ENCODE results near the gene ZNF282.

The ZNF282 gene

DNA sequence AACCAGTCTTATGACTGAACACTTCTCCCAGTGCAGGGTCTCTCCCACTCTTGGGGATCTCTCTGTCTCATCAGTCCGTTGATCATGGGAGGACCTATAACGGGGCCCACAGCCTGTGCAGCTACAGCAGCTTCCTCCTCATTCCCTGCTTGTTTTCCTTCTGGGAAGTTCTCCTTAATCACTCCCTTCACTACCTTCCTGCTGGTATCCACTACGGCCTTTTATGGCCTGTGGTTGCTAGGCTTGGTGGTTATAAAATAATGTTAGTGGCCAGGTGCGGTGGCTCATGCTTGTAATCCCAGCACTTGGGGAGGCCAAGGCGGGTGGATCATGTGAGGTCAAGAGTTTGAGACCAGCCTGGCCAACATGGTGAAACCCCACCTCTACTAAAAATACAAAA lies 3.5 kb upstream of the ZNF282 start:
- H3K79me2 ChIP-seq (ENCODE audit: insufficient read depth, low read length) = peaks cover 22% of the 10 kb centered on the region
- H3K4me2 ChIP-seq (ENCODE audit: insufficient read depth, low read length) = no peak overlapping the region
- H3K9ac ChIP-seq (ENCODE audit: low read depth, low read length) = no peak overlapping the region
- DNase-seq (no peak), ATAC-seq (ENCODE audit: insufficient read depth, low read depth) (no peak)
- H4K20me1 ChIP-seq (ENCODE audit: insufficient read depth, low read length) = peaks cover 2% of the 10 kb centered on the region
- H3K36me3 ChIP-seq (ENCODE audit: insufficient read depth, low read length) = no peaks in the 10 kb centered on the region; the same call in 1 of the 2 replicates
- no peaks in the 10 kb centered on the region for H3K27me3 ChIP-seq (ENCODE audit: insufficient read depth, low read length, poor library complexity)
- H3K9me3 ChIP-seq (ENCODE audit: insufficient read depth, low read length, severe bottlenecking) = no peaks in the 10 kb centered on the region
- no peak overlapping the region for H3K27ac ChIP-seq (ENCODE audit: low read length)
- no peak overlapping the region for H2AFZ ChIP-seq (ENCODE audit: low read depth, low read length)
- H3K4me3 ChIP-seq (ENCODE audit: low read depth in 1 of 2, low read length in 2 of 2) = no peak overlapping the region
- TF ChIP-seq, protein P1, sequence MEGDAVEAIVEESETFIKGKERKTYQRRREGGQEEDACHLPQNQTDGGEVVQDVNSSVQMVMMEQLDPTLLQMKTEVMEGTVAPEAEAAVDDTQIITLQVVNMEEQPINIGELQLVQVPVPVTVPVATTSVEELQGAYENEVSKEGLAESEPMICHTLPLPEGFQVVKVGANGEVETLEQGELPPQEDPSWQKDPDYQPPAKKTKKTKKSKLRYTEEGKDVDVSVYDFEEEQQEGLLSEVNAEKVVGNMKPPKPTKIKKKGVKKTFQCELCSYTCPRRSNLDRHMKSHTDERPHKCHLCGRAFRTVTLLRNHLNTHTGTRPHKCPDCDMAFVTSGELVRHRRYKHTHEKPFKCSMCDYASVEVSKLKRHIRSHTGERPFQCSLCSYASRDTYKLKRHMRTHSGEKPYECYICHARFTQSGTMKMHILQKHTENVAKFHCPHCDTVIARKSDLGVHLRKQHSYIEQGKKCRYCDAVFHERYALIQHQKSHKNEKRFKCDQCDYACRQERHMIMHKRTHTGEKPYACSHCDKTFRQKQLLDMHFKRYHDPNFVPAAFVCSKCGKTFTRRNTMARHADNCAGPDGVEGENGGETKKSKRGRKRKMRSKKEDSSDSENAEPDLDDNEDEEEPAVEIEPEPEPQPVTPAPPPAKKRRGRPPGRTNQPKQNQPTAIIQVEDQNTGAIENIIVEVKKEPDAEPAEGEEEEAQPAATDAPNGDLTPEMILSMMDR (IDR thresholded peaks at IDR 0.05; ENCODE audit: borderline replicate concordance, extremely low read depth, low read length, poor library complexity, severe bottlenecking) = no peak
- no peak for TF ChIP-seq EZH2 (IDR thresholded peaks at IDR 0.05; ENCODE audit: borderline replicate concordance, low read depth, low read length, severe bottlenecking)
- peaks cover 13% of the 10 kb centered on the region for H3K4me1 ChIP-seq (ENCODE audit: insufficient read depth, low read length)

DNA sequence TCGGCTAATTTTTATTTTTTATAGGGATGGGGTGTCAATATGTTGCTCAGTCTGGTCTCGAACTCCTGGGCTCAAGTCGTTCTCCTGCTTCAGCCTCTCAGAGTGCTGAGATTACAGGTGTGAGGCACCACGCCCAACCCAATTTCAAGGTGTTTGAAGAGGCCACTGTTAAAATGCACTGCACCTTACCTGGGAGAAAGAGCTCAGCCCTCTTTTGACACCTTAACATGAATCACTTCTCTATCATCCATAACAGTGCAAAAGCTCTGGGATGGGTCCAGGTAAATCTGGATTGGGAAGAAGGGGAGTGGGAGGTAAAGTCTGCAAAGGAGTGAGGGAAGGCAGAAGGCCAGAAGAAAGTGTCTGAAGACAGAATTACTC lies 557 bp upstream of the ZNF282 start:
- Histone ChIP-seq H3K27me3 (ENCODE audit: insufficient read depth, low read length, poor library complexity) (no peaks in the 10 kb centered on the region), H3K4me2 (ENCODE audit: insufficient read depth, low read length) (peak overlapping the region; percentile 81), H3K27ac (ENCODE audit: low read length) (peak overlapping the region; percentile 94; the same call in 1 of the 2 replicates), H3K9ac (ENCODE audit: low read depth, low read length) (peak overlapping the region; percentile 82), H3K9me3 (ENCODE audit: insufficient read depth, low read length, severe bottlenecking) (no peaks in the 10 kb centered on the region), H3K4me3 (ENCODE audit: low read depth in 1 of 2, low read length in 2 of 2) (peak overlapping the region; percentile 63 to 98), H3K79me2 (ENCODE audit: insufficient read depth, low read length) (peaks cover 47% of the 10 kb centered on the region), H2AFZ (ENCODE audit: low read depth, low read length) (peak overlapping the region; percentile 96), H3K36me3 (ENCODE audit: insufficient read depth, low read length) (peaks cover 23% of the 10 kb centered on the region), H3K4me1 (ENCODE audit: insufficient read depth, low read length) (peaks cover 33% of the 10 kb centered on the region), H4K20me1 (ENCODE audit: insufficient read depth, low read length) (peaks cover 20% of the 10 kb centered on the region)
- ATAC-seq (ENCODE audit: insufficient read depth, low read depth) = no peak
- no peak for DNase-seq
- TF ChIP-seq EZH2 (IDR thresholded peaks at IDR 0.05; ENCODE audit: borderline replicate concordance, low read depth, low read length, severe bottlenecking) = no peak
- TF ChIP-seq, protein P1 (IDR thresholded peaks at IDR 0.05; ENCODE audit: borderline replicate concordance, extremely low read depth, low read length, poor library complexity, severe bottlenecking) = no peak

DNA sequence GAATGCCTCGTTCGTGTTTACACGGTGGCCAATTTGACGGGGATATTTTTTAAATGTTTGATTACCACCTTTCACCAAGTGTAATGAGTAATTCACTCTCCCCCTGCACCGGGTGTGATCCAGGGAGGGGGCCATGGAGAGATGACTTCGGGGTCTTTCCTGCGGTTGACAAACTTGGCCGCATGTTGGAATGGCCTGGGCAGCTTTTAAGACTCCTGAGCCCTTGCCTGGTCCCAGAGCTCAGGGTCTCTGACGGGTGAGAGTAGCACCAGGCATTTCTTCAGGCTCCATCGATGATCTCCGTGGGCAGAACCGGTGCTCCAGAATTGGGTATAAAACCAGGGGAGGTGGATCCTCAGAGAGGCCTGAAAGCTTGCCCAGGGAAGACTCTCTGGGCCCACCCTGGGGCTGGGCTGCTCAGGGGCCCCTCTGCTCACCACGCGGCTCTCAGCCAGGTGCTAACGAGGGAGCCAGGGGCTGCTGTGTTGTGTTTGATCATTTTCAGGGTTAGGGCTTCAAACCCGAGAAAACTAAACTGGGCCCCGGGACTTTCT lies 882 bp downstream of the ZNF282 start:
- no peaks in the 10 kb centered on the region for H3K9me3 ChIP-seq (ENCODE audit: insufficient read depth, low read length, severe bottlenecking)
- peaks cover 56% of the 10 kb centered on the region for H3K79me2 ChIP-seq (ENCODE audit: insufficient read depth, low read length)
- peak overlapping the region; percentile 96 for H2AFZ ChIP-seq (ENCODE audit: low read depth, low read length)
- H3K4me3 ChIP-seq (ENCODE audit: low read depth in 1 of 2, low read length in 2 of 2) = peak overlapping the region; percentile 75 to 98
- DNase-seq (peak; percentile 42), ATAC-seq (ENCODE audit: insufficient read depth, low read depth) (peak; percentile 53)
- peak overlapping the region; percentile 81 for H3K4me2 ChIP-seq (ENCODE audit: insufficient read depth, low read length)
- peaks cover 33% of the 10 kb centered on the region for H3K4me1 ChIP-seq (ENCODE audit: insufficient read depth, low read length)
- peak overlapping the region; percentile 82 for H3K9ac ChIP-seq (ENCODE audit: low read depth, low read length)
- peaks cover 37% of the 10 kb centered on the region for H3K36me3 ChIP-seq (ENCODE audit: insufficient read depth, low read length)
- no peak for TF ChIP-seq EZH2 (IDR thresholded peaks at IDR 0.05; ENCODE audit: borderline replicate concordance, low read depth, low read length, severe bottlenecking)
- TF ChIP-seq, protein P1 (IDR thresholded peaks at IDR 0.05; ENCODE audit: borderline replicate concordance, extremely low read depth, low read length, poor library complexity, severe bottlenecking) = peak; percentile 6
- peaks cover 23% of the 10 kb centered on the region for H4K20me1 ChIP-seq (ENCODE audit: insufficient read depth, low read length)
- H3K27me3 ChIP-seq (ENCODE audit: insufficient read depth, low read length, poor library complexity) = no peaks in the 10 kb centered on the region
- H3K27ac ChIP-seq (ENCODE audit: low read length) = peak overlapping the region; percentile 94

Measured in DND-41 (cell line).